Vagina (tissue), 2 donors: ENCODE measurements around the gene RNF187. TPM values are rescaled to one million over a fixed set of nuclear protein-coding genes. Genes with fewer than 3 reads are reported as not detected.

ENCODE experiments used
- DNase-seq, 2 donors: peaks; one replicate each; pipeline ENCODE4 v3.0.0-alpha.2; 2017; ENCODE audit errors: extremely low spot score in 2 of 2
- H3K27ac ChIP-seq: fragments of 200-600 bp; sonication (generic); one replicate; pipeline ENCODE4 v1.5.1; 2019
- H3K27me3 ChIP-seq: fragments of 200-600 bp; sonication (generic); one replicate; pipeline ENCODE4 v1.5.1; 2019
- H3K36me3 ChIP-seq, 2 donors: fragments of 200-600 bp; sonication (generic); one replicate each; pipeline ENCODE4 v1.5.1; 2017 to 2019
- H3K4me1 ChIP-seq: fragments of 200-600 bp; sonication (generic); one replicate; pipeline ENCODE4 v1.5.1; 2019
- H3K4me3 ChIP-seq, 2 donors: fragments of 200-600 bp; sonication (generic); 1 replicate in 1 of 2; 2 replicates in 1 of 2; pipeline ENCODE4 v1.5.1; 2016 to 2019
- H3K9me3 ChIP-seq: fragments of 200-600 bp; sonication (generic); one replicate; pipeline ENCODE4 v1.5.1; 2019
- POLR2A ChIP-seq, 2 donors: fragments of 450-650 bp; IDR thresholded peaks; one replicate each; pipeline ENCODE4 v1.6.1; 2017; ENCODE audit warnings: antibody characterized with exemption in 2 of 2, mild to moderate bottlenecking in 2 of 2, moderate library complexity in 2 of 2
- POLR2AphosphoS5 ChIP-seq, 2 donors: sonication (generic); formaldehyde crosslinking; IDR thresholded peaks; one replicate each; pipeline ENCODE4 v1.9.0; 2017; ENCODE audit warnings: antibody characterized with exemption in 2 of 2, mild to moderate bottlenecking in 2 of 2, low read depth in 1 of 2; ENCODE audit not compliant: insufficient read depth in 1 of 2
- intact Hi-C: fragments of 100-400 bp; cut with DNase I; formaldehyde crosslinking; loops from one replicate; pipeline ENCODE4 v1.15.1; 2023
- total RNA-seq: library from RNA; depleted of rRNA; stranded (reverse); fragments of >200 nt; gene quantifications from one replicate; pipeline ENCODE4 v1.2.3, GENCODE V29; 2016
- TF ChIP-seq, protein P1 (sequence below), 3 experiments: fragments of 450-650 bp in 2 of 3; fragments of 200-600 bp in 1 of 3; sonication (generic) in 1 of 3; IDR thresholded peaks; one replicate each; pipeline ENCODE4 v1.5.1; 2017 to 2019; ENCODE audit warnings: antibody characterized with exemption in 3 of 3, mild to moderate bottlenecking in 2 of 3, moderate library complexity in 2 of 3

Gene RNF187
- total RNA-seq, 1 donor from 2014 or later = 36.8 TPM

DNA sequence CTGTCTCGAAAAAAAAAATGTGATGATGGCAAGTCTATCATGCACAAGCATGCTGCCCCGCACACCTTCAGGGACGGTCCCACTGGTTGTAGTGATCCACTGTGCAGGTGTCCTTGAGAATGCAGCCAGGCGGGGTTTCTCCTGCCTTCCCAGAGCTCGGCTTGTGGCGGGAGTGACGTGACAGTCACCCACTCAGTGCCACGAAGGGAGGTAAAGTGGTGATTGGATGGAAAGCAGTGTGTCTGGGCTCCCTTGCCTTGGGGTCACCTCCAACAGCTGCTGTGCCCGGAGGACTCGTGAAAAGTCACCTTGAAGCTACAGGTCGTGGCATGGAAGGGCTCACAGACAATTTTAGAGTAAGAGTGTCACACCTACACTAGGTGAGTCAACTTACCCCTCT, 37.0 kb upstream of the RNF187 start:
- intact Hi-C loops = no loop called here
- DNase-seq = no peak
- H3K27ac ChIP-seq = no peak overlapping the region
- peaks cover 13% of the 10 kb centered on the region for H3K4me1 ChIP-seq
- H3K4me3 ChIP-seq = no peak overlapping the region
- TF ChIP-seq POLR2A (IDR thresholded peaks at IDR 0.05) (no peak), POLR2AphosphoS5 (IDR thresholded peaks at IDR 0.05; ENCODE audit: insufficient read depth in 1 of 2, low read depth in 1 of 2) (no peak)
- TF ChIP-seq, protein P1, sequence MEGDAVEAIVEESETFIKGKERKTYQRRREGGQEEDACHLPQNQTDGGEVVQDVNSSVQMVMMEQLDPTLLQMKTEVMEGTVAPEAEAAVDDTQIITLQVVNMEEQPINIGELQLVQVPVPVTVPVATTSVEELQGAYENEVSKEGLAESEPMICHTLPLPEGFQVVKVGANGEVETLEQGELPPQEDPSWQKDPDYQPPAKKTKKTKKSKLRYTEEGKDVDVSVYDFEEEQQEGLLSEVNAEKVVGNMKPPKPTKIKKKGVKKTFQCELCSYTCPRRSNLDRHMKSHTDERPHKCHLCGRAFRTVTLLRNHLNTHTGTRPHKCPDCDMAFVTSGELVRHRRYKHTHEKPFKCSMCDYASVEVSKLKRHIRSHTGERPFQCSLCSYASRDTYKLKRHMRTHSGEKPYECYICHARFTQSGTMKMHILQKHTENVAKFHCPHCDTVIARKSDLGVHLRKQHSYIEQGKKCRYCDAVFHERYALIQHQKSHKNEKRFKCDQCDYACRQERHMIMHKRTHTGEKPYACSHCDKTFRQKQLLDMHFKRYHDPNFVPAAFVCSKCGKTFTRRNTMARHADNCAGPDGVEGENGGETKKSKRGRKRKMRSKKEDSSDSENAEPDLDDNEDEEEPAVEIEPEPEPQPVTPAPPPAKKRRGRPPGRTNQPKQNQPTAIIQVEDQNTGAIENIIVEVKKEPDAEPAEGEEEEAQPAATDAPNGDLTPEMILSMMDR (IDR thresholded peaks at IDR 0.05) = no peak
- H3K27me3 ChIP-seq = no peaks in the 10 kb centered on the region
- H3K9me3 ChIP-seq = no peaks in the 10 kb centered on the region
- H3K36me3 ChIP-seq = no peaks in the 10 kb centered on the region

DNA sequence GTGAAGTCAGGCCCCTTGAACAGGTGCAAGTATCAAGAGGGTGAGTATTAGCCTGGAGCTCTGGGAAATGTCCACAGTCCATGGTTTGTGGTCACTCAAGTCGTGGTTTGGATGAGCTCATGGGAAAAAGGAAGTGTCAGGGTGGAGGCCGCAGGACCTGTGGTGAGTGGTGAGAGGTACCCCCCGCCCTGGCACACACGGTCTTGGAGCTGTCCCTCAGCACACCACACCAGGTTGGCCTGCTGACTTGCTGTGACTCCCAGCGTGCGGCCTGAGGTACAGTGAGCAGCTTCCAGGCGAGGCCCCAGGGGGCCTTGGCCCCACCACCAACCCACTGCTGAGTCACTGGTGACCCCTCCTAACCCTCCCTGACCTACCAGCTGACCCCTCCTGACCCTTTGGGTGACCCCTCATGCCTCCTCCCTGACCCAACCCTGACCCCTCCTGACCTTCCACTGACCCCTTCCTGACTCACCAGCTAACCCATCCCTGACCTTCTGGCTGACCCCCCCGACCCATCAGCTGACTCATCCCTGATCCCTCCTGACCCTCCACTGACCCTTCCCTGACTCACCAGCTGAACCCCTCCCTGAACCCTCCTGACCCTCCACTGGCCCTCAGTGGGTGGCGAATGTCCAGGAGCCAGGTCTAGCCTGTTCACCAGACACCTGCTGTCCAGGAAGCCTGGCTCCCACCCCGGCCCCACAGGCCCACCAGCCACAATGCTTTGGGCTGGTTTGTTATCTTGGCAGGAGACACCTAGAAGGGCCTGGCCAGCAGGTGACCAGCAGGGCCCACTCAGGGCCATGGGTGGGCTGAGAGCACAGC, 34.8 kb upstream of the RNF187 start:
- no peaks in the 10 kb centered on the region for H3K9me3 ChIP-seq
- intact Hi-C loops = no loop called here
- TF ChIP-seq POLR2AphosphoS5 (IDR thresholded peaks at IDR 0.05; ENCODE audit: insufficient read depth in 1 of 2, low read depth in 1 of 2) (no peak), POLR2A (IDR thresholded peaks at IDR 0.05) (no peak)
- H3K4me3 ChIP-seq = no peak overlapping the region
- no peak overlapping the region for H3K27ac ChIP-seq
- H3K27me3 ChIP-seq = no peaks in the 10 kb centered on the region
- DNase-seq = no peak
- peaks cover 18% of the 10 kb centered on the region for H3K4me1 ChIP-seq
- no peaks in the 10 kb centered on the region for H3K36me3 ChIP-seq

DNA sequence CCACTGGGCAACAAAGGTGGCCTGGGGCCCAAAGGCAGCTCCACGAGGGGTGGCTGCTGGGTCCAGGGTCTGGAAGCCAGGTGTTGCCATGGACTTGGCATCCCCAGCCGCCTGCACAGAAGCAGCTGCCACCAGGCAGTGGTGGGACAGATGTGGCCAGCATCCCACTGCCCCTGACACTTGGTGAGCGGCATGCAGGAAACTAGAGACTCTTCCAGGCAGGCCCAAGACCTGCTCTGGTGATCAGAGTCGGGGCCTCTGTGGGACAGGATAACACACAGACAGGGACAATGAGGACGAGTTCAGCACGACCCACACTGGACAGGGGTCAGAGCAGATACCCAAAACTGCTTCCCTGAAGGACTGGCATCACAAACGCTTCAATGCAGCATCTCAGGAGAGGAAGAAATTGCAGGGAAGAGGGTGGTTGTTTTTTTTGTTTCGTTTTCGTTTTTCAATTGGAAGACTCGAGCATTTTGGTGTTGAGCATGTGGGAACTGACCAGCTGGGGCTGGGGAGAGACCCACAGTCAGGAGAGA, 34.1 kb upstream of the RNF187 start:
- Histone ChIP-seq H3K27me3 (no peaks in the 10 kb centered on the region), H3K27ac (no peak overlapping the region), H3K36me3 (no peaks in the 10 kb centered on the region), H3K4me3 (no peak overlapping the region), H3K9me3 (no peaks in the 10 kb centered on the region), H3K4me1 (peaks cover 18% of the 10 kb centered on the region)
- TF ChIP-seq, protein P1 (IDR thresholded peaks at IDR 0.05) = no peak
- TF ChIP-seq POLR2A (IDR thresholded peaks at IDR 0.05) (no peak), POLR2AphosphoS5 (IDR thresholded peaks at IDR 0.05; ENCODE audit: insufficient read depth in 1 of 2, low read depth in 1 of 2) (no peak)
- intact Hi-C loops = no loop called here
- DNase-seq = no peak

DNA sequence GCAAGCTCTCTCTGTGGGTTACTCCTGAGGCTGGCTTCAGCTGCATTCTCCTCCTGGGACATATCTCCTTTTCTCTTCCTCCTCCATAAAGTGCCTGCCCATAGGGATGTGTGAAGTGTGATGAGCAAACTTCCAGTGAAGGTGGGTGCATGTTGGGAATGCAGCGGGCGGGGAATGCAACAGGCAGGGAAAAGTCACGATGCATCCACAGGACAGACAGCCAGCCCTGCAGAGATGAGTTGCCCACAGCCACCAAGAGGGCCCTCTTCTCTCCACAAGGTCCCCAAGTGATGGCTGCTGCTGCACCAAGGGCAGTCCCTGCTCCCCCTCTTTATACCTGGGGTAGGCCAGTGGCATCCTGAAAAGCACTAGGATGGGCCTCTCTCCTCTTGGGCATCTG, 33.6 kb upstream of the RNF187 start:
- peaks cover 18% of the 10 kb centered on the region for H3K4me1 ChIP-seq
- TF ChIP-seq POLR2A (IDR thresholded peaks at IDR 0.05) = no peak
- TF ChIP-seq, protein P1 (IDR thresholded peaks at IDR 0.05) = no peak
- TF ChIP-seq POLR2AphosphoS5 (IDR thresholded peaks at IDR 0.05; ENCODE audit: insufficient read depth in 1 of 2, low read depth in 1 of 2) = no peak
- no peak overlapping the region for H3K27ac ChIP-seq
- H3K4me3 ChIP-seq = no peak overlapping the region
- intact Hi-C loops = no loop called here
- H3K9me3 ChIP-seq = no peaks in the 10 kb centered on the region
- no peaks in the 10 kb centered on the region for H3K27me3 ChIP-seq
- DNase-seq = no peak
- no peaks in the 10 kb centered on the region for H3K36me3 ChIP-seq

DNA sequence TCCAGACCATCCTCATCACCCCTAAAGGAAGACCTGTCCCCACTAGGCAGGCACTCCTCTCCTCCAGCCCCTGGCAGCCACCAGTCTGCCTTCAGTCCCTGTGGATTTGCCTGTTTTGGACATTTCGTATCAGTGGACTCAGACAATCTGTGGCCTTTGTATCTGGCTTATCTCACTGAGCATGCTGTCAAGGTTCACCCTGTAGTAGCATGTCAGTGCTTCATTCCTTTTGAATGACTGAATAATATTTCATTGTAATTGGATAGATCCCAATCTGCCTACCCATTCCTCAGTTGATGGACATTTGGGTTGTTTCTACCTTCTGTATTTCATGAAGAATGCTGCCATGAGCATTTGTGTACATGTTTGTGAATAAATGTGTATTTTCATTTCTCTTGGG, 32.9 kb upstream of the RNF187 start:
- intact Hi-C loops = no loop called here
- H3K4me3 ChIP-seq = no peak overlapping the region
- H3K4me1 ChIP-seq = peaks cover 23% of the 10 kb centered on the region
- DNase-seq = no peak
- TF ChIP-seq POLR2AphosphoS5 (IDR thresholded peaks at IDR 0.05; ENCODE audit: insufficient read depth in 1 of 2, low read depth in 1 of 2) (no peak), POLR2A (IDR thresholded peaks at IDR 0.05) (no peak)
- TF ChIP-seq, protein P1 (IDR thresholded peaks at IDR 0.05) = no peak
- no peaks in the 10 kb centered on the region for H3K36me3 ChIP-seq
- H3K9me3 ChIP-seq = no peaks in the 10 kb centered on the region
- H3K27ac ChIP-seq = no peak overlapping the region
- no peaks in the 10 kb centered on the region for H3K27me3 ChIP-seq
